HUES48 (cell line): ENCODE results near the gene TUFT1.

ENCODE experiments used
- H3K27ac ChIP-seq: one replicate; pipeline ENCODE4 v1.7.0; 2013; ENCODE audit warnings: low read depth, low read length, inconsistent platforms
- H3K27me3 ChIP-seq: 2 replicates; pipeline ENCODE4 v1.6.1; 2013; ENCODE audit warnings: mild to moderate bottlenecking, low read length; ENCODE audit not compliant: control insufficient read depth, insufficient read depth
- H3K36me3 ChIP-seq: 2 replicates; pipeline ENCODE4 v1.6.1; 2013; ENCODE audit warnings: low read length; ENCODE audit not compliant: control insufficient read depth, insufficient read depth
- H3K4me1 ChIP-seq: 2 replicates; pipeline ENCODE4 v1.6.1; 2013; ENCODE audit warnings: mild to moderate bottlenecking, low read length; ENCODE audit not compliant: control insufficient read depth, insufficient read depth
- H3K4me3 ChIP-seq: 2 replicates; pipeline ENCODE4 v1.5.1; 2013; ENCODE audit warnings: mild to moderate bottlenecking, low read depth, low read length
- H3K9ac ChIP-seq: 2 replicates; pipeline ENCODE4 v1.6.1; 2013; ENCODE audit warnings: mild to moderate bottlenecking, low read depth, low read length, moderate library complexity
- H3K9me3 ChIP-seq: 2 replicates; pipeline ENCODE4 v1.6.1; 2013; ENCODE audit warnings: low read length; ENCODE audit not compliant: control insufficient read depth, insufficient read depth

Gene TUFT1

GRCh38 chr1:151604291-151604690 is 64.2 kb downstream of the TUFT1 start:
- H3K4me1 ChIP-seq = no peaks in the 10 kb centered on the region
- H3K27me3 ChIP-seq = no peaks in the 10 kb centered on the region
- no peak overlapping the region for H3K4me3 ChIP-seq

GRCh38 chr1:151606384-151606783 is 66.3 kb downstream of the TUFT1 start:
- H3K27me3 ChIP-seq = no peaks in the 10 kb centered on the region
- no peak overlapping the region for H3K9ac ChIP-seq
- H3K27ac ChIP-seq = no peak overlapping the region
- no peaks in the 10 kb centered on the region for H3K36me3 ChIP-seq
- no peaks in the 10 kb centered on the region; the same call in 1 of the 2 replicates for H3K4me1 ChIP-seq
- H3K4me3 ChIP-seq = no peak overlapping the region
- no peaks in the 10 kb centered on the region for H3K9me3 ChIP-seq

More at GRCh38 chr1:151604291-151604690, 64.2 kb downstream of the TUFT1 start:
- Histone ChIP-seq H3K9me3 (no peaks in the 10 kb centered on the region), H3K36me3 (no peaks in the 10 kb centered on the region), H3K9ac (no peak overlapping the region), H3K27ac (no peak overlapping the region)

GRCh38 chr1:151606857-151607256 is 66.7 kb downstream of the TUFT1 start:
- no peaks in the 10 kb centered on the region for H3K36me3 ChIP-seq
- H3K4me3 ChIP-seq = no peak overlapping the region
- no peaks in the 10 kb centered on the region; the same call in 1 of the 2 replicates for H3K4me1 ChIP-seq
- no peaks in the 10 kb centered on the region for H3K9me3 ChIP-seq
- no peak overlapping the region for H3K27ac ChIP-seq
- no peaks in the 10 kb centered on the region for H3K27me3 ChIP-seq
- no peak overlapping the region for H3K9ac ChIP-seq

GRCh38 chr1:151610142-151610541 is 70.0 kb downstream of the TUFT1 start:
- Histone ChIP-seq H3K4me3 (no peak overlapping the region), H3K9ac (no peak overlapping the region), H3K27me3 (no peaks in the 10 kb centered on the region), H3K4me1 (peaks cover 11% of the 10 kb centered on the region; the same call in 1 of the 2 replicates), H3K27ac (no peak overlapping the region), H3K36me3 (0 out of 2 replicates have a peak, but pooled peaks cover 5% of the 10 kb centered on the region), H3K9me3 (no peaks in the 10 kb centered on the region)

- Histone ChIP-seq H3K4me3 (no peak overlapping the region), H3K27me3 (no peaks in the 10 kb centered on the region), H3K36me3 (0 out of 2 replicates have a peak, but pooled peaks cover 14% of the 10 kb centered on the region), H3K9me3 (no peaks in the 10 kb centered on the region), H3K9ac (no peak overlapping the region), H3K4me1 (peaks cover 15% of the 10 kb centered on the region; the same call in 1 of the 2 replicates), H3K27ac (no peak overlapping the region)
These were observed 71.2 kb downstream of the TUFT1 start for GRCh38 chr1:151611288-151611790.

GRCh38 chr1:151611832-151612500 is 71.9 kb downstream of the TUFT1 start, which contains the start of gene SNX27:
TSS of gene SNX27 (plus strand) at chr1:151612050. CDS start at chr1:151612202, 152 bp downstream.
- Histone ChIP-seq H3K9ac (peak within 1 kb of the TSS; percentile 81), H3K36me3 (0 out of 2 replicates have a peak, but pooled peaks cover 19% of the 10 kb centered on the region), H3K27ac (peak within 1 kb of the TSS; percentile 89), H3K27me3 (no peaks in the 10 kb centered on the region), H3K4me3 (peak within 1 kb of the TSS; percentile 76), H3K9me3 (no peaks in the 10 kb centered on the region), H3K4me1 (peaks cover 15% of the 10 kb centered on the region; the same call in 1 of the 2 replicates)

GRCh38 chr1:151612501-151613281 is 72.6 kb downstream of the TUFT1 start:
- Histone ChIP-seq H3K9me3 (no peaks in the 10 kb centered on the region), H3K36me3 (0 out of 2 replicates have a peak, but pooled peaks cover 19% of the 10 kb centered on the region), H3K4me3 (peak overlapping the region; percentile 76), H3K9ac (peak overlapping the region; percentile 81), H3K4me1 (peaks cover 15% of the 10 kb centered on the region; the same call in 1 of the 2 replicates), H3K27ac (peak overlapping the region; percentile 89), H3K27me3 (no peaks in the 10 kb centered on the region)

- peak overlapping the region; percentile 18 for H3K9ac ChIP-seq
- 0 out of 2 replicates have a peak, but pooled peaks cover 19% of the 10 kb centered on the region for H3K36me3 ChIP-seq
- H3K9me3 ChIP-seq = no peaks in the 10 kb centered on the region
- H3K27me3 ChIP-seq = no peaks in the 10 kb centered on the region
- H3K4me1 ChIP-seq = peaks cover 15% of the 10 kb centered on the region; the same call in 1 of the 2 replicates
- peak overlapping the region; percentile 76 for H3K4me3 ChIP-seq
- H3K27ac ChIP-seq = peak overlapping the region; percentile 44
These were observed 73.2 kb downstream of the TUFT1 start for GRCh38 chr1:151613282-151613780.

- Histone ChIP-seq H3K9ac (no peak overlapping the region), H3K36me3 (0 out of 2 replicates have a peak, but pooled peaks cover 19% of the 10 kb centered on the region), H3K27ac (no peak overlapping the region), H3K9me3 (no peaks in the 10 kb centered on the region), H3K4me3 (no peak overlapping the region), H3K27me3 (no peaks in the 10 kb centered on the region), H3K4me1 (peaks cover 30% of the 10 kb centered on the region)
These were observed 75.8 kb downstream of the TUFT1 start for GRCh38 chr1:151615711-151616504.

GRCh38 chr1:151616505-151616849 is 76.4 kb downstream of the TUFT1 start:
- Histone ChIP-seq H3K27ac (no peak overlapping the region), H3K9me3 (no peaks in the 10 kb centered on the region), H3K4me3 (no peak overlapping the region), H3K27me3 (no peaks in the 10 kb centered on the region), H3K4me1 (peaks cover 30% of the 10 kb centered on the region), H3K36me3 (0 out of 2 replicates have a peak, but pooled peaks cover 19% of the 10 kb centered on the region), H3K9ac (no peak overlapping the region)
